ENCODE data around the gene DFFA. TPM values are rescaled to one million over a fixed set of nuclear protein-coding genes. Genes with fewer than 3 reads are reported as not detected.
"Not testable (repeated sequence)": the region's sequence is repeated elsewhere in the genome, so short reads cannot be mapped to it uniquely, and the experiment has no call there.

The DFFA gene
- total RNA-seq, 1 experiment from 2014 or later: 102 TPM

DNA sequence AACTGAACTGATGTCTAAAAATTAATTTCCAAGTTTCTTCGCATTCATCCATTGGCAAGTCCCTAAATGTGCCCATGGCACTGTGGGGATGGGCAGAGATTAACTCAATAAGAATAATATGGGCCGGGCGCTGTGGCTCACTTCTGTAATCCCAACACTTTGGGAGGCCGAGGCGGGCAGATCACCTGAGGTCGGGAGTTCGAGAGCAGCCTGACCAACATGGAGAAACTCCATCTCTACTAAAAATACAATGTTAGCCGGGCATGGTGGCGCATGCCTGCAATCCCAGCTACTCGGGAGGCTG, 1.9 kb upstream of the DFFA start:
- in situ Hi-C loops (cut with HindIII; ENCODE audit: low sequenced_read_pairs); DNase-seq (ENCODE audit: low spot score): not testable (repeated sequence)

DNA sequence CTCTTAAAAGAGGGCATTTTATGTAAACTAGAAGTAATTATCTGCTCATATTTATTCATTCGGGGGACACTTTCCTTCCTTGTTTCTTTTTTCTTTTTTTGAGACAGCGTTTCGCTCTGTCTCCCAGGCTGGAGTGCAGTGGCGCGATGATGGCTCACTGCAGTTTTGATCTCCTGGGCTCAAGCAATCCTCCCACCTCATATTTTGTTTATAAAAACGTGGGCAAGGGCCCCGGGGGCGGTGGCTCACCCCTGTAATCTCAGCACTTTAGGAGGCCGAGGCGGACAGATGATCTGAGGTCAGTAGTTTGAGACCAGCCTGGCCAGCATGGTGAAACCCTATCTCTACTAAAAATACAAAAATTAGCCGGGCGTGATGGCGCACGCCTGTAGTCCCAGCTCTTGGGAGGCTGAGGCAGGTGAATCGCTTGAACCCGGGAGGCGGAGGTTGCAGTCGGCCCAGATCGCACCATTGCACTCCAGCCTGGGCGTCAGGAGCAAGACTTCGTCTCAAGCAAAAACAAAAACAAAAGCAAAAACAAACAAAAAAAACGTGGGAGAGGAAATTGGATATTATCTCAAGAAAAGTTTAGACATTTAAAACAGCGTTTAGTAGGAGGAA, 926 bp upstream of the DFFA start:
- no peak for DNase-seq (ENCODE audit: low spot score)
- in situ Hi-C loops (cut with HindIII; ENCODE audit: low sequenced_read_pairs): no loop called here

DNA sequence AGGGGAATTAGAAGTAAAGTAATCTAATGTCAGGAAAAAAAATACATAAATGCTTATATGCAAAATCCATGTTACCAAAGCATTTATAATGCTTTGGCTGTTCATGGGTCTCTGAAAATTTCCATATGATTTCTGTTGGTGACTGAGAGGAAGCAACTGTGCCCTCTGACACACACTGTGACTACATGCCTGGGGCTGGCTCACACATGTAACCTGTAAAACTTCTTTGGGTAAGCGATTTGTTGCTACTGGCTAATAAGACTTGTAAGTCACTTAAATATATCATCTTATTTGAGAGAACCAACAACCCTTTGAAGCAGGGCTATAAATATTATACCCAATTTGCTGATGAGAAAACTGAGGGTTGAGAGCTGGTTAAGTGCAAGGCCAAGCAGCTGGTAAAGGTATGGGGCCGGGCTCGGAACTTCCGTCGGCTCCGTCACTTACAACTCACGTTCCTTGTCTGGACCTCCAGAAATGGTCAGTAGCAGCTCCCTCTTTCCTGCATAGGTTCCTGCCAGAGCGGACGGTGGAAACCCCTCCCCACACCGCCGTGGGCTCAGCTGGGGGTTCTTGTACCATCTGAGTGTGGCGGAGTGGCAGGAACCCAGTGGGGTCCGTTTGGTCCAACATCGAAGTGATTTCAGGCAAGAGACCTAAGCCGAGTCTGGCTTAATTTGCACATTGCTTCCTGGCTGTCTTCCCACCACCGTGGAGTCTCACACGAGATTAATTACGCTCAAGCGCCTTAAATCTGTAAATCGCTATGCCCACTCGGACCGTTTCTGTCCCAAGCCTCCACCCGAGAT, 714 bp downstream of the DFFA start:
- DNase-seq (ENCODE audit: low spot score): no peak
- in situ Hi-C loops (cut with HindIII; ENCODE audit: low sequenced_read_pairs): no loop called here

DNA sequence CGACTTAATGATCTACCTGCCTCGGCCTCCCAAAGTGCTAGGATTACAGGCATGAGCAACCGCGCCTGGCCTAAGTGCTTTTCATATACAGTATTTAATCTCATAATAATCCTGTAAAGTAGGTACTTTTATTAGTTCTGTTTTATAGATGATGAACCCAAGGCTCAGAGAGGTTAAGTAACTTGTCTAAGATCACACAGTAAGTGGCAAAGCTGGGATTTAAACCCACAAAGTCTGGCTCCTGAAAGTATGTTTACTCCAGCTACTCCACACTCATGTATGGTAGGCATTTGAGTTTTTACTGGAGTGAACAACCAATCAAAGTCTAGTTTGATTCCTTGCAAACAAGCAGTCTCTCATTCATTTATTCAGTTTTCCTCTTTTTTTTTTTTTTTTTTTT, 2.3 kb downstream of the DFFA start:
- no peak for DNase-seq (ENCODE audit: low spot score)
- in situ Hi-C loops (cut with HindIII; ENCODE audit: low sequenced_read_pairs): no loop called here

DNA sequence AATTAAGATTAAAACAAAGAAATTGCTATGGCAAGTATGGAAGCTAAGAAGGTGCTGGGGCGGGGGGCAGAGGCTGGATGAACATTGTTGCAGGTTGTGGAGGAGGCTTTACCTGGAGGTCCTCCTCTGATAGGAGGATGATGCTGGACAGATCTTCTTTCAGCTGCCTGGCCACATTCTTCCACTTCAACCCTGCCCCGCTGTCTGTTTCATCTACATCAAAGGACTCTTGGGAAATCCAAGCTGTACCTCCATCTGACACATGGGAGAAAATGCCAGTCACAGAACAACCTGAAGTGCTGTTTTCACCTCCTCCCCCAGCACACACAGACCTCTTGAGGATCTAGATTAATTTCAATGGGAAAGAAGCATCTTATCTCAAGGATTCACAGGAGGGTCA, 5.3 kb downstream of the DFFA start:
- in situ Hi-C loops (cut with HindIII; ENCODE audit: low sequenced_read_pairs): no loop called here
- no peak for DNase-seq (ENCODE audit: low spot score)

DNA sequence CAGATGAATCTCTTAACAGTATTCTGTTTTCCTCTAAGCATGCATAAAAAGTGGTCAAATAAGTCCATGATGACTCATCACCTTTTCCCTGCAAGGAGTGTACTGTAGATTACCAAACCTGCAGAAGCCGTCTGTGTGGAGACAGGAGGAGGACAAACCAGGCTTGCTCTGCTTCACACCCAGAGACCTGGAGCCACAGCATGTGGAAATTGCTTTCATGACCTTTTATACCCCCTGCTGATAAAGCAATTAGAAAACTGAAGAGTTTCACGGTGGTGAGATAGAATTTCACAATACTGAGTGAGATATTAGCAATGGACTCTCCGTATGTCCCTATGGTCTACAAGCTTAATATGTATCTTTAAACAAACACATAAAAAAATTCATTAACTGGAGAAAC, 13.1 kb downstream of the DFFA start:
- in situ Hi-C loops (cut with HindIII; ENCODE audit: low sequenced_read_pairs): no loop called here
- no peak for DNase-seq (ENCODE audit: low spot score)

DNA sequence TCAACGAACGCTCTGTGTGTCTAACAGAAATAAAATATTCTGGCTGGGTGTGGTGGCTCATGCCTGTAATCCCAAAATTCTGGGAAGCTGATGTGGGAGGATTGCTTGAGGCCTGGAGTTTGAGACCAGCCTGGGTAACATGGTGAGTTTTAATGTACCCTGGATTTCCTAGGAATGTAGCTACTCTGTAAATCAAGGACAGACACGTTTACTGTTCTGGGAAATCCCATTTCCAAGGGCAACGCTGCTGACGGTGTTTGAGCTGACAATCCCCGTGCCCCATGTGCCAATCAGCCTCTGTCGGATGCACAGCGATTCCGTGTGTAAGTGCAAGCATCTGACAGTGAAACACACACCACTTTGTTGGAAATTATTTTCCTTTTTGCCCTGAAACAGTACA, 14.5 kb downstream of the DFFA start:
- no peak for DNase-seq (ENCODE audit: low spot score)
- in situ Hi-C loops (cut with HindIII; ENCODE audit: low sequenced_read_pairs): no loop called here

DNA sequence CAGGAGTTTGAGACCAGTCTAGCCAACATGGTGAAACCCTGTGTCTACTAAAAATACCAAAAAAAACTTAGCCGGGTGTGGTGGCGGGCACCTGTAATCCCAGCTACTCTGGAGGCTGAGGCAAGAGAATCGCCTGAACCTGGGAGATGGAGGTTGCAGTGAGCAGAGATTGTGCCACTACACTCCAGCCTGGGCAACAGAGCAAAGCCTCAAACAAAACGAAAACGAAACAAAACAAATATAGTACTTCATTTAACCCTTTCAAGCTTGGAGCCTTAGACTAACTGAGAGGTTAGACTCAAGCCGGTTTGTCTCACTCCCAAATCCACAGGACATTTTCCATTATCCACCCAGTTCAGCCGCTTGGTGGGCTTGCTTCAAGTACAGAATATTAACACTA, 14.9 kb downstream of the DFFA start:
- DNase-seq (ENCODE audit: low spot score); in situ Hi-C loops (cut with HindIII; ENCODE audit: low sequenced_read_pairs): not testable (repeated sequence)

DNA sequence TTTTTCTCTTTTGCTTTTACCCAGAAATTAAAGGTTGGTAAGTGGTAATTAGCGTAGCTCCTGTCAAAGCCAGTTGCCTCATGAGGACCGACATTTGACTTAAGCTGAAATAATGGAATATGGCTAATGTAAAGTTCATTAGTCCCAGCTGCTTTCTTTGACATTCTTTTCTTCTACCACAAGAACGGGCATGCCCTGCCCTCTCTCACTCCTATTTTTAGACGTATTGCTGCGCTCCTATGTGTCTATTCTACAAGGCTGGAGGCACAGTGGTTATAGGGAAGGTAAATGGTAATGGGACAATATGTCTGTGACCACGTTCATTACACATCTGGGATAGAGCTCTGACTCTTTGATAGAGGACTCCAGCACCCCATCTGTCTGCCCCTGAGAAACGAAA, 15.7 kb downstream of the DFFA start:
- DNase-seq (ENCODE audit: low spot score): no peak
- in situ Hi-C loops (cut with HindIII; ENCODE audit: low sequenced_read_pairs): no loop called here

DNA sequence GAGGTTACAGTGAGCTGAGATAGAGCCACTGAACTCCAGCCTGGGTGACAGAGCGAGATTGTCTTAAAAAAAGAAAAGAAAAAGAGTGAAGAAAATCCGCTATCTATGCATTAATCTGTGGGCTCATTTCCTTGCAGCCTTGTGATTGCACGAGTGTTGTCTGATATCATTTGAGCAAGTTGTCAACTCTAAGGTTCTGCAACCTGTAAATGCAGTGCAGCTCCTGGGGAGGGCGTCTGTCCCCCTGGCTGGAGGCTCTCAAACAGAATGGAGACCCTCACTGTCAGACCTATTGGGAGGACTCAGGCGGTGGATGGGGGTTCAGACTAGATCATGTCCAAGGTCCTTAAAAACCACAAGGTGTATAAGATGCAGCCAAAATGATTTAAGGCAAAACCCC, 16.3 kb downstream of the DFFA start:
- in situ Hi-C loops (cut with HindIII; ENCODE audit: low sequenced_read_pairs): no loop called here
- DNase-seq (ENCODE audit: low spot score): no peak

DNA sequence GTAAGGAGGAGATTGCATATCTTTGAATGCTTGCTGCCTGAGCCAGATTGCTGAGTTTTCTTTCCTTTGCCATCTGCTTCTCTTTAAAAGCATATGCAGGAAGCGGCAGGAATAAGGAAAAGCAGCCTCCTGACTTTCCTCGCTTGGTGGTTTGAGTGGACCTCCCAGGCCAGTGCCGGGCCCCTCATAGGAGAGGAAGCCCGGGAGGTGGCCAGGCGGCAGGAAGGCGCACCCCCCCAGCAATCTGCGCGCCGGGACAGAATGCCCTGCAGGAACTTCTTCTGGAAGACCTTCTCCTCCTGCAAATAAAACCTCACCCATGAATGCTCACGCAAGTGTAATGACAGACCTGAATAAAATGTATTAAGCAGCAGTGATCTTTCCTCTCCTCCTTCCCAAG, 21.0 kb downstream of the DFFA start:
- no peak for DNase-seq (ENCODE audit: low spot score)
- in situ Hi-C loops (cut with HindIII; ENCODE audit: low sequenced_read_pairs): no loop called here

DNA sequence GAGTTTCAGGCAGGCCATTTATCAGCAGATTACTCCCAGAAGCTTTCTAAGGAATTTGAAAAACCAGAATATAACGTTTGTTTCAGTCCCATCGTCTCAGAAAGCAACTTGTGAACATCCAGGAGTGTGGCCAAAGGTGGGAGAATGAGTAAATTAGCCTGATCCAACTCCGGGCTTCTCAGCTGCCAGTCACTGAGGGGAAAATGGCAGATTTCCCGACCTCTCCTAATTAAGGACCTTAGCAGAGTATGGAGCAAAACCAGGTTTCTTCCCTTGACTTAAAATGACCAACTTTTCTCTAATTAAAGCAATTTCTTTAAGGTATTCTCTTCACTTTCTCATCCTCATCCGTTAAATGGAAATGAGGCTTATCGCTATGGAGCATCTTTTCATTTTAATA, 21.5 kb downstream of the DFFA start:
- in situ Hi-C loops (cut with HindIII; ENCODE audit: low sequenced_read_pairs): no loop called here
- DNase-seq (ENCODE audit: low spot score): no peak

DNA sequence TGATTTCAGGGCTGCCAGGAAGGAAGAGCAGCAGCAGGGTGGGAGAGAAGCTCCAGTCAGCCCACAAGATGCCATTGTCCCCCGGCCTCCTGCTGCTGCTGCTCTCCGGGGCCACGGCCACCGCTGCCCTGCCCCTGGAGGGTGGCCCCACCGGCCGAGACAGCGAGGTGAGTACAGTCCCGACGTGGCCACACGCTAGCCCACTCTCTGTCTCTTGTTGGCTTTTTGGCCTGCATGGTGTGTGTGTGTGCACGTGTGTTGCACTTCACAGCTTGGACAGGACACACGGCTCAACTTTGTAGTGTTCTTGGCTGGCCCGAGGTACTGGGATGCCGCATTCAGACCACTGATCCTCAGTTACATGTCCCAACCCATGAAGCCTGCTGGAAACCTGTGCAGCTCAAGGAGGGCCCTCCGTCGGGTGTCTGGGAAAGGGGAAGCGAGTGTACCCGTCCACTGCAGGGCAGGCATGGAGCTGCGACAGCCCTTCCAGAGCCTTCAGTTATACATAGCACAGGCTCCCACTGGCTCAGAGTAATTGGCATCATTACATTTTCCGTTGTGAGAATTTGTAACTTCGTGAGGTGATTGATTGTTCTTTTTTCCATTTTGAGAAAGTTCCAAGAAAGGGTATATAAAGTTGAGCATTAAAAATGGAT, 22.0 kb downstream of the DFFA start:
- DNase-seq (ENCODE audit: low spot score): no peak
- in situ Hi-C loops (cut with HindIII; ENCODE audit: low sequenced_read_pairs): no loop called here

DNA sequence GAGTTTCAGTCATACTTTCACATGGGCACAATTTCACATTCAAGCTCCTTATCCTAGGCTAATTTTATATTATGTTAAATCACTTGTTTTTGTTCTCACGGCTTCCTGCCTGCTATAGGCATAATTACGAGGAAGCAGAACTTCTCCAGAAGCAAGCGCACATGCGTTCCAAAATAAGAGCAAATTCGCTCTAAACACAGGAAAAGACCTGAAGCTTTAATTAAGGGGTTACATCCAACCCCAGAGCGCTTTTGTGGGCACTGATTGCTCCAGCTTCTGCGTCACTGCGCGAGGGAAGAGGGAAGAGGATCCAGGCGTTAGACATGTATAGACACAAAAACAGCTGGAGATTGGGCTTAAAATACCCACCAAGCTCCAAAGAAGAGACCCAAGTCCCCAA, 22.6 kb downstream of the DFFA start, which contains the start of gene CORT:
Gene CORT (plus strand): TSS at position 281 of the 400 bp plus-strand sequence. CDS start 193 bp downstream, outside the sequence.
- in situ Hi-C loops (cut with HindIII; ENCODE audit: low sequenced_read_pairs): no loop called here
- no peak for DNase-seq (ENCODE audit: low spot score)

DNA sequence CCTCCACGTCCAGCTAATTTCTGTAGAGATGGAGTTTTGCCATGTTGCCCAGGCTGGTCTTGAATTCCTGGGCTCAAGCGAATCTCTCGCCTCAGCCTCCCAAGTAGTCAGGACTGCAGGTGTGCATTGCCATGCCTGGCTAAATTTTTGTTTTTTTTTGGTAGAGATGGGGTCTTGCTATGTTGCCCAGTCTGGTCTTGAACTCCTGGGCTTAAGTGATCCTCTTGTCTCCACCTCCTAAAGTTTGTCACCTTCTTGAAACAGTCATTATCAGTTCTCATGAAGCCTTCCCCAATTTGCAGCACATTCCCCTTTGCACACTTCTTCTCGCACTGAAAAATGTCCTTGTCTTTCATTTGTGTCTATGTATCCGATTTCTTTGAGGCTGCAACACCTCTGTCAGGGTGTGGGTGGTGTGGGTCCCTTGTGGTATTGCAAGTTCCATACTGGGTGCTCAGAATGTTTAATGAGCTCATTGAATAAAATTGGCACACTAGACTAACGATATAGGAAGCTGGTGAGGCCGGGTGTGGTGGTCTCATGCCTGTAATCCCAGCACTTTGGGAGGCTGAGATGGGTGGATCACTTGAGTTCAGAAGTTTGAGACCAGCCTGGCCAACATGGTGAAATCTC, 25.4 kb downstream of the DFFA start:
- in situ Hi-C loops (cut with HindIII; ENCODE audit: low sequenced_read_pairs): no loop called here
- DNase-seq (ENCODE audit: low spot score): no peak

DNA sequence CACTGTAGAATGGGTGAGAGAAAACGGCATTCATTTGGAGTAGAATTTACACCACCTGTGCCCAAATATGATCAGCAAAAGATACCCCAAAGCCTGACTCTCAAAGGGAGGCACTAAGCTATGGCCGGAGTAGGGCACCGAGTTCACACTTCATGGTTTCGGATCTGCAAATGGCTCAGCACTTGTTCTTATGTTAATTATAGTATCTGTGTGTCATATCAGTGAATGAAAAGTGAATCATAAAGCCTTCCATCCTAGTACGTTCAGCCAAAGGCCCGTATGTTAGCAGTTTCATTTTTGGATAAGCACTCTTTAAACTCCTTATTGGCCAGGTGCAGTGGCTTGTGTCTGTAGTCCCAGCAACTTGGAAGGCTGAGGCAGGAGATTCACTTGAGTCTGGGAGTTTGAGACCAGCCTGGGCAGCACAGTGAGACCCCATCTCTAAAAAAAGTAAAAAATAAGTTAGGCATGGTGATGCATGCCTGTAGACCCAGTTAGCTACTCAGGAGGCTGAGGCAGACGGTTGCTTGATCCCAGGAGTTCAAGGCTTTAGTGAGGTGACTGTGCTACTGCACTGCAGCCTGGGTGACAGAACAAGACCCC, 27.4 kb downstream of the DFFA start:
- DNase-seq (ENCODE audit: low spot score): no peak
- in situ Hi-C loops (cut with HindIII; ENCODE audit: low sequenced_read_pairs): no loop called here

DNA sequence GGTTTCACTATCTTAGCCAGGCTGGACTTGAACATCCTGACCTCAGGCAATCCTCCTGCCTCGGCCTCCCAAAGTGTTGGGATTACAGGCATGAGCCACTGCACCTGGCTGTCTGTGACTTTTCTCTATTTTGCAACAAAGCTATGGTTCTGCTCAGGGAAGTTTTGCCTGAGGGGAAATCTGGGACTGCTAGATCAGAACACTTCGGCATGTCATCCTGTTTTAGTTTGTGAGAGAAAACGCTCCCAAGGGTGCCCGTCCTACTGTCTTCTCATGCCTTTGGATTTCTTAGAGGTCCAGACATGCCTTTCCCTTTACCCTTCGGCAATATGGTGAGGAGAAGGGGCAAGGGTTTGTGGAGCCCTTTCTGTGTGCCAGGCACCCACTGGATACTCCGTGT, 28.1 kb downstream of the DFFA start:
- in situ Hi-C loops (cut with HindIII; ENCODE audit: low sequenced_read_pairs): no loop called here
- DNase-seq (ENCODE audit: low spot score): no peak

DNA sequence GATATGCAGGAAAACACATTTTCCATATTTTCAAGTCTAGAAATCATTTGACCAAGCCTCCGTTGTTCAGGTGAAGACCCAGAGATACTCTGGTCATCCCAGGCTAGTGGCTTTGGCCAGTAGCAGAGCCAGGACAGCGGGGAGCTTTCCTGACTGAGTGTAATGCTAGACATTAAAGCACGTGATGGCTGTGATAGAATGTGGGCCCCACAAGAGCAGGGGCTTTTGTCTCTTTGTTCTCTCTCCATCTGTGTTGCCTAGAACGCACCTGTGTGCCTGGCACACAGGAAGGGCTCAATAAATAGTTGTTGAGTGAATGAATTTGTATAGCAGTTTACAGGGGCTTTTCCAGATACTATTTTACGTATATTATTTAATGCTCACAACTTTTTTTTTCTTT, 31.5 kb downstream of the DFFA start:
- no peak for DNase-seq (ENCODE audit: low spot score)
- in situ Hi-C loops (cut with HindIII; ENCODE audit: low sequenced_read_pairs): no loop called here

DNA sequence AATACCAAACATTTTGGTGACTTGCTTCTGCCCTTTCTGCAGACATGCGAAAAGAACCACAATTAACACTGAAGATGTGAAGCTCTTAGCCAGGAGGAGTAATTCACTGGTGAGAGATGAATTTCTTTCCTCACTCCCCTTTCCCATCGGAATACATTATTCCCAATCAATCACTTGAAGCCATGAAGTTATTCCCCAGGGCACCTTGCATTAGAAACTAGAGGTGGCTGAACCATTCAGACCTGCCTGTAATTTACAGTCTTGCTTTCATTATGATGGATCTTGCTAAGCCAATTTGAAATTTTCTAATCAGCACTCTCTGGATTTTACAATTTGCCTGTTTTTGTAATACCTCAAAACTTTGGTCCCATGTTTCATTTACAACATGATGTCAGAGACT, 32.0 kb downstream of the DFFA start:
- in situ Hi-C loops (cut with HindIII; ENCODE audit: low sequenced_read_pairs): no loop called here
- no peak for DNase-seq (ENCODE audit: low spot score)

DNA sequence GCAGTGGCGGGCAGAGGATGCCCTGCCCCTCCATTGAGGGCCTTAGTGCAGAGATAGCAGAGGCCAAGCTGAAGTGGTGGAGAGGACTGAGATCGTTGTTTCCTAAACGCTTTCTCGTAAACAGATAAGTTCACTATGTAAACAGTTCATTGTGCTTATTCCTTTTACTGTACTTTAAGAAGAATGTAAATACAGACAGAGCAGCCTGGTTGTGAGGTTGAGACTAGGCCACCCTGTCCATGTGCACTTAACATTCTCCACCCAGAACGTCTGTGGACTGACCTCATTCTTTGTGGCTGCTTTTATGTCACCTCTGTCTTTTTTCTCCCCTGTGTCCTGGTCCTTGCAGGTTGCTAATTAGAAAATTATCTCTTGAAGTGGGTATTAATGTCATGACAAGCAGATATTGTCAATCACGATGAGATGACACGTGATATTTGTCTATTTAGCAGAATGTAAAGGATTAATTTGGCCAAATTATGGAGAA, 33.6 kb downstream of the DFFA start:
- in situ Hi-C loops (cut with HindIII; ENCODE audit: low sequenced_read_pairs): no loop called here
- no peak for DNase-seq (ENCODE audit: low spot score)
